IMR-90 (cell line): ENCODE results near the gene TM4SF4. TPM values are rescaled to one million over a fixed set of nuclear protein-coding genes. Genes with fewer than 3 reads are reported as not detected.
A peak's percentile ranks its signal among the peaks of the same experiment; 100 is the strongest.

Experiments used
- ATAC-seq: fragments of 200-7000 bp; cut with Tn5 transposase; 2 replicates; pipeline ENCODE4 v1.9.1; 2020; ENCODE audit warnings: low read depth, mild to moderate bottlenecking, moderate library complexity
- BruUV-seq: library from RNA; stranded (reverse); fragments of 400-500 nt; replicated peaks from 2 replicates; lab custom pipeline; 2021; lab: Mats Ljungman, UMichigan
- CTCF ChIA-PET: fragments of 300-600 bp; formaldehyde crosslinking; extraction: SDS; loops from one replicate; lab custom pipeline; 2021; ENCODE audit warnings: antibody characterized with exemption; lab: Yijun Ruan, JAX
- POLR2A ChIA-PET: fragments of 300-600 bp; sonication (Branson Sonifier 250); formaldehyde crosslinking; loops from one replicate; lab custom pipeline; 2022; ENCODE audit warnings: antibody characterized with exemption; ENCODE audit not compliant: unreplicated experiment; lab: Charles Lee
- DNase-seq: peaks from one replicate; pipeline ENCODE4 v3.0.0; 2013
- H2AFZ ChIP-seq: replicated peaks from 2 replicates; pipeline ENCODE3; 2013; ENCODE audit warnings: low read length, mild to moderate bottlenecking; ENCODE audit not compliant: poor library complexity
- H2AK5ac ChIP-seq: 2 replicates; pipeline ENCODE4 v1.6.1; 2013; ENCODE audit warnings: low read depth, low read length, inconsistent platforms
- H2AK9ac ChIP-seq: replicated peaks from 2 replicates; pipeline ENCODE3; 2013; ENCODE audit warnings: mild to moderate bottlenecking, low read depth, low read length, moderate library complexity; ENCODE audit not compliant: poor library complexity
- H2BK120ac ChIP-seq: 2 replicates; pipeline ENCODE4 v1.6.1; 2013; ENCODE audit warnings: low read depth, low read length, inconsistent platforms
- H2BK15ac ChIP-seq: 3 replicates; pipeline ENCODE4 v1.6.1; 2013; ENCODE audit warnings: low read depth, low read length, inconsistent platforms
- H2BK20ac ChIP-seq: 2 replicates; pipeline ENCODE4 v1.6.1; 2013; ENCODE audit warnings: low read depth, mild to moderate bottlenecking, inconsistent platforms, low read length, moderate library complexity
- H2BK5ac ChIP-seq: 2 replicates; pipeline ENCODE4 v1.6.1; 2013; ENCODE audit warnings: mild to moderate bottlenecking, low read depth, low read length, inconsistent platforms; ENCODE audit not compliant: poor library complexity, severe bottlenecking
- H3K14ac ChIP-seq: replicated peaks from 2 replicates; pipeline ENCODE4 v1.6.1; 2013; ENCODE audit warnings: low read depth, low read length, inconsistent platforms
- H3K18ac ChIP-seq: 2 replicates; pipeline ENCODE4 v1.6.1; 2013; ENCODE audit warnings: low read depth, low read length, control low read depth
- H3K23ac ChIP-seq: 2 replicates; pipeline ENCODE4 v1.6.1; 2013; ENCODE audit warnings: low read depth, low read length, inconsistent platforms
- H3K27ac ChIP-seq: 2 replicates; pipeline ENCODE4 v1.5.1; 2013; ENCODE audit warnings: mild to moderate bottlenecking, control low read depth, low read length; ENCODE audit not compliant: insufficient read depth
- H3K27me3 ChIP-seq: 2 replicates; pipeline ENCODE4 v1.6.1; 2013; ENCODE audit warnings: low read length; ENCODE audit not compliant: control insufficient read depth, insufficient read depth
- H3K36me3 ChIP-seq: 2 replicates; pipeline ENCODE4 v1.6.1; 2013; ENCODE audit warnings: low read length, mixed read lengths; ENCODE audit not compliant: control insufficient read depth, insufficient read depth
- H3K4ac ChIP-seq: 2 replicates; pipeline ENCODE4 v1.6.1; 2013; ENCODE audit warnings: low read depth, low read length, inconsistent platforms
- H3K4me1 ChIP-seq: 2 replicates; pipeline ENCODE4 v1.6.1; 2013; ENCODE audit warnings: low read length, mixed read lengths; ENCODE audit not compliant: control insufficient read depth, insufficient read depth
- H3K4me2 ChIP-seq: 2 replicates; pipeline ENCODE4 v1.6.1; 2013; ENCODE audit warnings: low read depth, mild to moderate bottlenecking, control low read depth, low read length, moderate library complexity
- H3K4me3 ChIP-seq: 2 replicates; pipeline ENCODE4 v1.5.1; 2013; ENCODE audit warnings: low read depth, mild to moderate bottlenecking, control low read depth, low read length, moderate library complexity; ENCODE audit not compliant: insufficient read depth
- H3K56ac ChIP-seq: 2 replicates; pipeline ENCODE4 v1.6.1; 2013; ENCODE audit warnings: low read length, inconsistent platforms; ENCODE audit not compliant: insufficient read depth; ENCODE audit errors: extremely low read depth
- H3K79me1 ChIP-seq, 2 experiments: 2 replicates each; pipeline ENCODE4 v1.6.1; 2013; ENCODE audit warnings: low read length in 2 of 2, inconsistent platforms in 1 of 2, low read depth in 1 of 2
- H3K9ac ChIP-seq: 2 replicates; pipeline ENCODE4 v1.6.1; 2013; ENCODE audit warnings: low read depth, low read length, control low read depth
- H3K9me1 ChIP-seq: 2 replicates; pipeline ENCODE4 v1.6.1; 2013; ENCODE audit warnings: low read length, inconsistent platforms; ENCODE audit not compliant: insufficient read depth
- H3K9me3 ChIP-seq: 2 replicates; pipeline ENCODE4 v1.6.1; 2013; ENCODE audit warnings: low read length; ENCODE audit not compliant: control insufficient read depth, insufficient read depth
- H4K20me1 ChIP-seq: 2 replicates; pipeline ENCODE4 v1.6.1; 2013; ENCODE audit warnings: low read length, inconsistent platforms; ENCODE audit not compliant: insufficient read depth
- H4K5ac ChIP-seq: 2 replicates; pipeline ENCODE4 v1.6.1; 2013; ENCODE audit warnings: mild to moderate bottlenecking, low read depth, low read length, control low read depth
- H4K8ac ChIP-seq, 2 experiments: 2 replicates each; pipeline ENCODE4 v1.6.1; 2013; ENCODE audit warnings: low read depth in 2 of 2, low read length in 2 of 2, control low read depth in 1 of 2, inconsistent platforms in 1 of 2
- H4K91ac ChIP-seq: 2 replicates; pipeline ENCODE4 v1.6.1; 2013; ENCODE audit warnings: low read depth, low read length, inconsistent platforms; ENCODE audit not compliant: insufficient read depth
- BHLHE40 ChIP-seq: fragments of 150-350 bp; IDR thresholded peaks from 2 replicates; pipeline ENCODE4 v1.6.1; 2016; ENCODE audit warnings: mild to moderate bottlenecking, low read depth, low read length
- CEBPB ChIP-seq: IDR thresholded peaks from 2 replicates; pipeline ENCODE4 v1.6.1; 2012; ENCODE audit warnings: low read depth, low read length, improper control_type of control experiment
- CHD1 ChIP-seq: IDR thresholded peaks from 2 replicates; pipeline ENCODE4 v1.6.1; 2012; ENCODE audit warnings: low read depth, low read length, improper control_type of control experiment
- CTCF ChIP-seq: conservative IDR thresholded peaks from 2 replicates; pipeline ENCODE4 v1.5.1; 2012; ENCODE audit warnings: mild to moderate bottlenecking, low read depth, low read length, improper control_type of control experiment
- ELK1 ChIP-seq: fragments of 150-350 bp; IDR thresholded peaks from 2 replicates; pipeline ENCODE4 v1.6.1; 2016; ENCODE audit warnings: low read depth, mild to moderate bottlenecking, low read length, moderate library complexity, borderline replicate concordance
- FOS ChIP-seq: fragments of 150-350 bp; IDR thresholded peaks from 2 replicates; pipeline ENCODE4 v1.6.1; 2016; ENCODE audit warnings: low read depth, low read length
- MAFK ChIP-seq: IDR thresholded peaks from 2 replicates; pipeline ENCODE4 v1.6.1; 2012; ENCODE audit warnings: low read depth, low read length, improper control_type of control experiment
- MAZ ChIP-seq: IDR thresholded peaks from 2 replicates; pipeline ENCODE4 v1.6.1; 2012; ENCODE audit warnings: low read depth, mild to moderate bottlenecking, low read length, improper control_type of control experiment, moderate library complexity, borderline replicate concordance
- MXI1 ChIP-seq: IDR thresholded peaks from 2 replicates; pipeline ENCODE4 v1.6.1; 2012; ENCODE audit warnings: low read depth, mild to moderate bottlenecking, low read length, moderate library complexity, borderline replicate concordance
- NFE2L2 ChIP-seq: fragments of 150-350 bp; IDR thresholded peaks from 2 replicates; pipeline ENCODE4 v1.6.1; 2016; ENCODE audit warnings: low read depth, mild to moderate bottlenecking, low read length
- POLR2A ChIP-seq: IDR thresholded peaks from 2 replicates; pipeline ENCODE4 v1.6.1; 2012; ENCODE audit warnings: mild to moderate bottlenecking, low read depth, low read length
- RAD21 ChIP-seq: IDR thresholded peaks from 2 replicates; pipeline ENCODE4 v1.6.1; 2012; ENCODE audit warnings: low read length, improper control_type of control experiment
- RCOR1 ChIP-seq: IDR thresholded peaks from 2 replicates; pipeline ENCODE4 v1.6.1; 2012; ENCODE audit warnings: mild to moderate bottlenecking, low read length, improper control_type of control experiment; ENCODE audit not compliant: insufficient replicate concordance
- RFX5 ChIP-seq: IDR thresholded peaks from 2 replicates; pipeline ENCODE4 v1.8.0; 2012; ENCODE audit warnings: low read depth, mild to moderate bottlenecking, low read length, moderate library complexity
- SMC3 ChIP-seq: fragments of 150-350 bp; IDR thresholded peaks from 2 replicates; pipeline ENCODE4 v1.6.1; 2016; ENCODE audit warnings: low read depth, mild to moderate bottlenecking, antibody characterized with exemption, low read length, moderate library complexity
- USF2 ChIP-seq: fragments of 150-350 bp; IDR thresholded peaks from 2 replicates; pipeline ENCODE4 v1.6.1; 2017; ENCODE audit warnings: mild to moderate bottlenecking, antibody characterized with exemption, low read length, low read depth
- WGBS, 2 experiments: methylation state at CpG; one replicate each; pipeline versions ENCODE4 v1.1.5 to v1.1.7; 2013; ENCODE audit warnings: missing lambda C conversion rate in 2 of 2; ENCODE audit not compliant: insufficient read length in 1 of 2; ENCODE audit errors: extremely low coverage in 2 of 2; 5-methylcytosine and 5-hydroxymethylcytosine counted together
- dilution Hi-C: fragments of 300-500 bp; cut with HindIII; formaldehyde crosslinking; loops from one replicate; pipeline ENCODE4 v1.14.3; 2018; ENCODE audit warnings: low sequenced_read_pairs; ENCODE audit not compliant: unreplicated experiment
- in situ Hi-C: fragments of 300-500 bp; cut with MboI; formaldehyde crosslinking; loops from 3 replicates; pipeline ENCODE4 v1.14.3; 2019; ENCODE audit warnings: low sequenced_read_pairs, inconsistent platforms, mixed read lengths
- intact Hi-C: fragments of 100-400 bp; cut with micrococcal nuclease; formaldehyde crosslinking; loops from 2 replicates; pipeline ENCODE4 v1.10.0; 2022
- polyA plus RNA-seq, 3 experiments: library from polyadenylated mRNA; depleted of rRNA; stranded (reverse); fragments of >200 nt; gene quantifications; 2 replicates each; pipeline ENCODE4 v1.2.3, GENCODE V29; 2012; ENCODE audit warnings: low replicate concordance in 1 of 3
- total RNA-seq: library from RNA; depleted of rRNA; stranded (reverse); fragments of >200 nt; gene quantifications from 2 replicates; pipeline ENCODE4 v1.2.3, GENCODE V29; 2012

TM4SF4 gene
- total and polyA plus RNA-seq, 2 of the 4 experiments (the other 2 are of a cell fraction) = 0.60 to 1.6 TPM

GRCh38 chr3:149459491-149460059 lies 14.9 kb upstream of the TM4SF4 start:
- H4K20me1 ChIP-seq = no peaks in the 10 kb centered on the region
- H3K4me1 ChIP-seq = peaks cover 11% of the 10 kb centered on the region
- no peak overlapping the region for H2BK15ac ChIP-seq
- H3K9me3 ChIP-seq = no peaks in the 10 kb centered on the region
- ATAC-seq (no peak), DNase-seq (no peak)
- no CpG with 5 or more reads among the region's 6 CpGs for WGBS, 2 experiments
- H3K27ac ChIP-seq = no peak overlapping the region
- no peak overlapping the region for H4K8ac ChIP-seq
- ChIA-PET CTCF (no interaction called here), POLR2A (no interaction called here)
- H4K91ac ChIP-seq = no peak overlapping the region
- BruUV-seq = no TSS peak
- H3K4ac ChIP-seq = no peak overlapping the region
- no peak overlapping the region for H3K14ac ChIP-seq
- H2AFZ ChIP-seq = no peak overlapping the region
- dilution Hi-C loops (no loop called here), intact Hi-C loops (no loop called here), in situ Hi-C loops (no loop called here)
- H3K56ac ChIP-seq = no peak overlapping the region
- H3K79me1 ChIP-seq = no peaks in the 10 kb centered on the region
- no peak overlapping the region for H3K4me3 ChIP-seq
- peak overlapping the region; percentile 16; the same call in 1 of the 2 replicates for H4K5ac ChIP-seq
- no peak for TF ChIP-seq CEBPB
- no peak for TF ChIP-seq RFX5
- TF ChIP-seq MAFK = no peak
- no peak for TF ChIP-seq CTCF
- no peak for TF ChIP-seq POLR2A
- no peak for TF ChIP-seq CHD1
- TF ChIP-seq USF2 = no peak
- TF ChIP-seq RAD21 = no peak
- TF ChIP-seq FOS = no peak
- TF ChIP-seq MAZ = no peak
- TF ChIP-seq MXI1 = no peak
- TF ChIP-seq NFE2L2 = no peak
- no peak for TF ChIP-seq SMC3
- TF ChIP-seq ELK1 = no peak
- no peak for TF ChIP-seq BHLHE40
- no peak for TF ChIP-seq RCOR1
- H3K27me3 ChIP-seq = no peaks in the 10 kb centered on the region
- peak overlapping the region; percentile 4; the same call in 1 of the 2 replicates for H2BK20ac ChIP-seq
- H3K18ac ChIP-seq = peak overlapping the region; percentile 12; the same call in 1 of the 2 replicates
- H2AK9ac ChIP-seq = no peak overlapping the region
- H3K4me2 ChIP-seq = no peak overlapping the region
- peaks cover 5% of the 10 kb centered on the region; the same call in 1 of the 2 replicates for H3K9me1 ChIP-seq
- no peak overlapping the region for H3K23ac ChIP-seq
- peak overlapping the region; percentile 25; the same call in 1 of the 2 replicates for H2BK120ac ChIP-seq
- no peaks in the 10 kb centered on the region for H3K36me3 ChIP-seq
- peak overlapping the region; percentile 70; the same call in 1 of the 2 replicates for H2AK5ac ChIP-seq
- H2BK5ac ChIP-seq = no peak overlapping the region
- H3K9ac ChIP-seq = no peak overlapping the region
